Right lobe of liver (tissue), 6 donors: ENCODE results near the gene MICAL1. TPM values are rescaled to one million over a fixed set of nuclear protein-coding genes. Genes with fewer than 3 reads are reported as not detected.

Experiments used
- ATAC-seq, 4 donors: fragments of 200-7000 bp; cut with Tn5 transposase; one replicate each; pipeline ENCODE4 v1.9.1; 2020; ENCODE audit warnings: mild to moderate bottlenecking in 4 of 4, moderate library complexity in 4 of 4
- DNase-seq, 3 donors: peaks; one replicate each; pipeline ENCODE4 v3.0.0-alpha.2; 2020
- H3K27ac ChIP-seq, 3 donors: fragments of 200-600 bp; one replicate each; pipeline ENCODE4 v1.8.0; 2022
- H3K27me3 ChIP-seq, 2 donors: fragments of 200-600 bp; one replicate each; pipeline ENCODE4 v1.8.0; 2022
- H3K36me3 ChIP-seq, 4 donors: fragments of 200-600 bp; sonication (generic) in 1 of 4; one replicate each; pipeline versions ENCODE4 v1.5.1 to v1.8.0; 2017 to 2022; ENCODE audit warnings: control low read depth in 1 of 4
- H3K4me1 ChIP-seq, 4 donors: fragments of 200-600 bp; sonication (generic) in 1 of 4; one replicate each; pipeline versions ENCODE4 v1.5.1 to v1.8.0; 2017 to 2022; ENCODE audit warnings: control low read depth in 1 of 4
- H3K4me3 ChIP-seq, 3 donors: fragments of 200-600 bp; one replicate each; pipeline ENCODE4 v1.8.0; 2022
- H3K9me3 ChIP-seq, 4 donors: fragments of 200-600 bp; sonication (generic) in 1 of 4; one replicate each; pipeline versions ENCODE4 v1.5.1 to v1.8.0; 2017 to 2022; ENCODE audit warnings: control low read depth in 1 of 4
- POLR2A ChIP-seq: fragments of 450-650 bp; IDR thresholded peaks from one replicate; pipeline ENCODE4 v1.6.1; 2017; ENCODE audit warnings: antibody characterized with exemption, mild to moderate bottlenecking
- WGBS: methylation state at CpG from one replicate; pipeline ENCODE4 v1.1.6; 2018; ENCODE audit warnings: low coverage, low lambda C conversion rate; ENCODE audit not compliant: insufficient coverage; ENCODE audit errors: missing lambda C conversion rate; 5-methylcytosine and 5-hydroxymethylcytosine counted together
- intact Hi-C, 2 donors: fragments of 100-400 bp; cut with DNase I; formaldehyde crosslinking; loops; one replicate each; pipeline versions ENCODE4 v1.11.2 to v1.14.1; 2022
- total RNA-seq, 6 experiments: library from RNA; depleted of rRNA in 2 of 6; stranded (reverse); fragments of >200 nt in 2 of 6; fragmentation: NEBNext Ultra II Directional in 3 of 6; extraction: Animal tissue kit (Norgen Biotek cat#: 25700) in 3 of 6; gene quantifications; one replicate each; pipeline versions ENCODE4 v1.1.0 to v1.2.4, GENCODE V29; 2016 to 2023
- TF ChIP-seq, protein P1 (sequence below), 4 donors: fragments of 200-600 bp in 3 of 4; fragments of 450-650 bp in 1 of 4; IDR thresholded peaks; one replicate each; pipeline versions ENCODE4 v1.5.1 to v1.8.0; 2016 to 2022; ENCODE audit warnings: antibody characterized with exemption in 4 of 4, mild to moderate bottlenecking in 2 of 4
- donor health status: DM: no; HTN: yes; CAD: no.
- donor health status: DM: no; HTN: no; CAD: no.
- donor health status: DM: no; HTN: no; CAD: no.
- donor health status: DM: no; HTN: yes; CAD: no.
- donor health status: DM: no; HTN: yes; CAD: no.

Gene MICAL1
- total RNA-seq, 6 experiments from 2014 or later, result 1.4 to 11.7 (median 5.2) TPM

GRCh38 chr6:109449064-109449794 is 6.3 kb downstream of the MICAL1 start:
- TF ChIP-seq POLR2A, result no peak
- TF ChIP-seq, protein P1, sequence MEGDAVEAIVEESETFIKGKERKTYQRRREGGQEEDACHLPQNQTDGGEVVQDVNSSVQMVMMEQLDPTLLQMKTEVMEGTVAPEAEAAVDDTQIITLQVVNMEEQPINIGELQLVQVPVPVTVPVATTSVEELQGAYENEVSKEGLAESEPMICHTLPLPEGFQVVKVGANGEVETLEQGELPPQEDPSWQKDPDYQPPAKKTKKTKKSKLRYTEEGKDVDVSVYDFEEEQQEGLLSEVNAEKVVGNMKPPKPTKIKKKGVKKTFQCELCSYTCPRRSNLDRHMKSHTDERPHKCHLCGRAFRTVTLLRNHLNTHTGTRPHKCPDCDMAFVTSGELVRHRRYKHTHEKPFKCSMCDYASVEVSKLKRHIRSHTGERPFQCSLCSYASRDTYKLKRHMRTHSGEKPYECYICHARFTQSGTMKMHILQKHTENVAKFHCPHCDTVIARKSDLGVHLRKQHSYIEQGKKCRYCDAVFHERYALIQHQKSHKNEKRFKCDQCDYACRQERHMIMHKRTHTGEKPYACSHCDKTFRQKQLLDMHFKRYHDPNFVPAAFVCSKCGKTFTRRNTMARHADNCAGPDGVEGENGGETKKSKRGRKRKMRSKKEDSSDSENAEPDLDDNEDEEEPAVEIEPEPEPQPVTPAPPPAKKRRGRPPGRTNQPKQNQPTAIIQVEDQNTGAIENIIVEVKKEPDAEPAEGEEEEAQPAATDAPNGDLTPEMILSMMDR (IDR thresholded peaks at IDR 0.05), result no peak

DNA sequence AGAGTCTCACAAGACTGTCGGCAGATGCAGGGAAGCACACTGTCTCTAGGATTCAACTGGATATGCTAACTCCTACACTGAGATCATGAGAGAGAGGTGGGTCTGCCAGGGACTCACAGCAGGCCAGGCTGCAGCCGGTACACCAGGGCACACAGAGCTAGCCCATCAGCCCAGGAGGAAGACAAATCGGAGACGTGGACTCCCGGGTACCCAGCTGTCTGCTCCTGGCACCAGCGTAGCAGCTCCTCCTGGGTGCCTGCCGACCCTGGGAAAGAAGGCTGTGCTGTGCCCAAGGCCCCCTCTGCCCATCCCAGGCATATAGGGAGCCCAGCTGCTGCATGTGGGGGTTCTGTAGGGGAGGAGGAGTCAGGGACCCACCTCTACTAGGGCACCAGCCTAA is 7.0 kb downstream of the MICAL1 start:
- ATAC-seq (no peak), DNase-seq (no peak)
- intact Hi-C loops, result no loop called here
- 60% methylated on average over 1 of the region's 7 CpGs for WGBS
- no peak overlapping the region for H3K27ac ChIP-seq
- no peak overlapping the region for H3K4me3 ChIP-seq
- H3K36me3 ChIP-seq, result no peaks in the 10 kb centered on the region
- no peaks in the 10 kb centered on the region for H3K9me3 ChIP-seq
- no peaks in the 10 kb centered on the region for H3K4me1 ChIP-seq
- H3K27me3 ChIP-seq, result no peaks in the 10 kb centered on the region
- TF ChIP-seq POLR2A, result no peak
- TF ChIP-seq, protein P1 (IDR thresholded peaks at IDR 0.05), result no peak

More at GRCh38 chr6:109449064-109449794, 6.3 kb downstream of the MICAL1 start:
- intact Hi-C loops, result no loop called here
- H3K9me3 ChIP-seq, result no peaks in the 10 kb centered on the region
- H3K27me3 ChIP-seq, result no peaks in the 10 kb centered on the region
- no peaks in the 10 kb centered on the region for H3K4me1 ChIP-seq
- ATAC-seq (no peak), DNase-seq (no peak)
- no peak overlapping the region for H3K4me3 ChIP-seq
- H3K27ac ChIP-seq, result no peak overlapping the region
- 78% methylated on average over 4 of the region's 19 CpGs for WGBS
- no peaks in the 10 kb centered on the region for H3K36me3 ChIP-seq

DNA sequence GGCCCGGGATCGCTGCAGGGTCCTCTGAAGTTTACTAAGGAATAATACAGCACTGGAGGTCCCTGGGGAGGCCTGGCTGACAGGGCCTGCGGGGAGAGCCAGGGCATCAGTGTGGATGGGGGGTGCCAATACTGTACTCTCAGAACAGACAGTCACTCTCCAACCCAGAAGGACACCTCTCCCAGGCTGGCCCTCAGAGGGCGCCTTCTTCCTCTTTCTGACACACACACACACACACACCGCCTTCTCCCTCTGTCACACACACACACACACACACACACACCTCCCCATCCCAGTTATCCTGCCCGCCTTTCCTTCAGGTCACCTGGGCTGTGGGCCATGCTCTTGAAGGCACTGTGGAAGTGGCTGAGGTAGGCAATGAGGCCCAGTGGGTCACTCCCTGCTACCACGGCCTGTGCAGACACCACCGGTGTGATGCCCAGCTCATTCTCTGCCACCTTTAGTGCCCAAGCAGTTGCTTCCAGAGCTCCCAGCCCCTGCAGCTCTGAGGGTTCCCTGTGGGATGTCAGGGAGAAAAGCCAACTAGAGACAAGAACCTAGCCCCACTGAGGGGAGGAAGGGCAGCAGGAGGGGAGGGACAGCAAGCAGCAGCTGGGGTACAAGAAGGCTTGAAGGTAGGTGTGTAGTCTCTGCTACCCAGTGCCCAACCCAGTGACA is 7.6 kb downstream of the MICAL1 start:
- intact Hi-C loops, result no loop called here
- Histone ChIP-seq H3K36me3 (no peaks in the 10 kb centered on the region), H3K9me3 (no peaks in the 10 kb centered on the region), H3K4me3 (no peak overlapping the region), H3K27me3 (no peaks in the 10 kb centered on the region), H3K27ac (no peak overlapping the region), H3K4me1 (no peaks in the 10 kb centered on the region)
- DNase-seq (no peak), ATAC-seq (peak in 2 of 4 donors; percentile 28 to 32)
- whole genome bisulfite sequencing, result 70% methylated on average over 4 of the region's 8 CpGs
- no peak for TF ChIP-seq POLR2A
- TF ChIP-seq, protein P1 (IDR thresholded peaks at IDR 0.05), result no peak

- ATAC-seq, result no peak
- Histone ChIP-seq H3K9me3 (no peaks in the 10 kb centered on the region), H3K27ac (no peak overlapping the region), H3K4me1 (no peaks in the 10 kb centered on the region), H3K4me3 (no peak overlapping the region), H3K27me3 (no peaks in the 10 kb centered on the region), H3K36me3 (no peaks in the 10 kb centered on the region)
- no peak for DNase-seq
- intact Hi-C loops, result no loop called here
- TF ChIP-seq, protein P1 (IDR thresholded peaks at IDR 0.05), result no peak
- no peak for TF ChIP-seq POLR2A
- WGBS, result 47% methylated on average over 3 of the region's 10 CpGs
These were observed 8.5 kb downstream of the MICAL1 start for GRCh38 chr6:109447087-109447486.
